ENCODE data around the gene GIMAP4. TPM values are rescaled to one million over a fixed set of nuclear protein-coding genes. Genes with fewer than 3 reads are reported as not detected.

The GIMAP4 gene
- total RNA-seq, 1 donor from 2014 or later = 6.4 TPM

GRCh38 chr7:150566572-150566971, 618 bp upstream of the GIMAP4 start:
- H3K36me3 Mint-ChIP-seq (ENCODE audit: low read depth, unreplicated experiment) = peaks cover 26% of the 10 kb centered on the region
- no peak overlapping the region for H3K4me3 Mint-ChIP-seq (ENCODE audit: unreplicated experiment)

GRCh38 chr7:150567871-150568301, 696 bp downstream of the GIMAP4 start:
- no peak for DNase-seq (ENCODE audit: low spot score)
- Mint-ChIP-seq H3K4me1 (ENCODE audit: unreplicated experiment) (peaks cover 53% of the 10 kb centered on the region), H3K27me3 (ENCODE audit: unreplicated experiment) (peaks cover 5% of the 10 kb centered on the region), H3K9me3 (ENCODE audit: unreplicated experiment) (peaks cover 13% of the 10 kb centered on the region), H3K27ac (ENCODE audit: unreplicated experiment) (no peak overlapping the region), H3K36me3 (ENCODE audit: low read depth, unreplicated experiment) (peaks cover 26% of the 10 kb centered on the region), H3K4me3 (ENCODE audit: unreplicated experiment) (no peak overlapping the region)
- TF ChIP-seq CTCF (IDR thresholded peaks at IDR 0.05; ENCODE audit: unreplicated experiment) = no peak

More at GRCh38 chr7:150566572-150566971, 618 bp upstream of the GIMAP4 start:
- H3K27me3 Mint-ChIP-seq (ENCODE audit: unreplicated experiment) = peaks cover 5% of the 10 kb centered on the region
- no peak for TF ChIP-seq CTCF (IDR thresholded peaks at IDR 0.05; ENCODE audit: unreplicated experiment)
- H3K9me3 Mint-ChIP-seq (ENCODE audit: unreplicated experiment) = peaks cover 10% of the 10 kb centered on the region
- DNase-seq (ENCODE audit: low spot score) = no peak
- no peak overlapping the region for H3K27ac Mint-ChIP-seq (ENCODE audit: unreplicated experiment)
- H3K4me1 Mint-ChIP-seq (ENCODE audit: unreplicated experiment) = peaks cover 41% of the 10 kb centered on the region

- TF ChIP-seq CTCF (IDR thresholded peaks at IDR 0.05; ENCODE audit: unreplicated experiment) = no peak
- Mint-ChIP-seq H3K4me1 (ENCODE audit: unreplicated experiment) (peaks cover 48% of the 10 kb centered on the region), H3K27me3 (ENCODE audit: unreplicated experiment) (peaks cover 5% of the 10 kb centered on the region), H3K4me3 (ENCODE audit: unreplicated experiment) (no peak overlapping the region), H3K27ac (ENCODE audit: unreplicated experiment) (no peak overlapping the region), H3K9me3 (ENCODE audit: unreplicated experiment) (peaks cover 13% of the 10 kb centered on the region), H3K36me3 (ENCODE audit: low read depth, unreplicated experiment) (peaks cover 27% of the 10 kb centered on the region)
- DNase-seq (ENCODE audit: low spot score) = no peak
These were observed 1.5 kb downstream of the GIMAP4 start for GRCh38 chr7:150568714-150569113.

- Mint-ChIP-seq H3K27ac (ENCODE audit: unreplicated experiment) (peak overlapping the region; percentile 67), H3K9me3 (ENCODE audit: unreplicated experiment) (peaks cover 13% of the 10 kb centered on the region), H3K4me1 (ENCODE audit: unreplicated experiment) (peaks cover 48% of the 10 kb centered on the region), H3K4me3 (ENCODE audit: unreplicated experiment) (peak overlapping the region; percentile 68), H3K27me3 (ENCODE audit: unreplicated experiment) (peaks cover 5% of the 10 kb centered on the region), H3K36me3 (ENCODE audit: low read depth, unreplicated experiment) (peaks cover 27% of the 10 kb centered on the region)
- no peak for TF ChIP-seq CTCF (IDR thresholded peaks at IDR 0.05; ENCODE audit: unreplicated experiment)
- no peak for DNase-seq (ENCODE audit: low spot score)
These were observed 2.2 kb downstream of the GIMAP4 start for GRCh38 chr7:150569245-150569955.
